Natural killer cell (primary cell): Measurements from ENCODE around the gene LRRC58. TPM values are rescaled to one million over a fixed set of nuclear protein-coding genes. Genes with fewer than 3 reads are reported as not detected.

Experiments used
- ATAC-seq, 3 donors: fragments of 150-1000 bp in 2 of 3; fragments of 200-7000 bp in 1 of 3; cut with Tn5 transposase; 1 replicate in 1 of 3; 2 replicates in 2 of 3; pipeline ENCODE4 v1.10.0; 2021; ENCODE audit warnings: mild to moderate bottlenecking in 2 of 3, moderate library complexity in 2 of 3
- DNase-seq, 2 donors: peaks; one replicate each; pipeline versions ENCODE4 v3.0.0 to v3.0.0-alpha.2; 2013 to 2021; ENCODE audit warnings: mixed read lengths in 1 of 2
- H3K27ac ChIP-seq: one replicate; pipeline ENCODE4 v1.5.1; 2013; ENCODE audit warnings: mild to moderate bottlenecking, low read length
- H3K27me3 ChIP-seq: one replicate; pipeline ENCODE4 v1.6.1; 2013; ENCODE audit warnings: low read length; ENCODE audit not compliant: control insufficient read depth, insufficient read depth
- H3K36me3 ChIP-seq: one replicate; pipeline ENCODE4 v1.6.1; 2013; ENCODE audit warnings: low read length; ENCODE audit not compliant: control insufficient read depth, insufficient read depth
- H3K4me1 ChIP-seq: one replicate; pipeline ENCODE4 v1.6.1; 2013; ENCODE audit warnings: low read length; ENCODE audit not compliant: control insufficient read depth, insufficient read depth
- H3K4me3 ChIP-seq: one replicate; pipeline ENCODE4 v1.5.1; 2013; ENCODE audit warnings: low read length
- H3K9me3 ChIP-seq: one replicate; pipeline ENCODE4 v1.6.1; 2013; ENCODE audit warnings: low read length; ENCODE audit not compliant: control insufficient read depth, insufficient read depth
- H3K27ac Mint-ChIP-seq, 2 donors: one replicate each; pipeline ENCODE4 v1.8.0; 2022; ENCODE audit warnings: mild to moderate bottlenecking in 2 of 2, mixed read lengths in 2 of 2, moderate library complexity in 1 of 2
- H3K27me3 Mint-ChIP-seq, 2 donors: one replicate each; pipeline ENCODE4 v1.8.0; 2022; ENCODE audit warnings: low read depth in 2 of 2, mixed read lengths in 2 of 2
- H3K36me3 Mint-ChIP-seq: one replicate; pipeline ENCODE4 v1.8.0; 2022; ENCODE audit warnings: mixed read lengths
- H3K4me1 Mint-ChIP-seq, 2 donors: one replicate each; pipeline ENCODE4 v1.8.0; 2022; ENCODE audit warnings: mixed read lengths in 2 of 2
- H3K4me3 Mint-ChIP-seq: one replicate; pipeline ENCODE4 v1.8.0; 2022; ENCODE audit warnings: mild to moderate bottlenecking, moderate library complexity, mixed read lengths
- H3K9me3 Mint-ChIP-seq, 2 donors: one replicate each; pipeline ENCODE4 v1.8.0; 2022; ENCODE audit warnings: mixed read lengths in 2 of 2
- CTCF ChIP-seq: fragments of 200-600 bp; IDR thresholded peaks from one replicate; pipeline ENCODE4 v1.8.0; 2022; ENCODE audit warnings: antibody characterized with exemption
- WGBS: methylation state at CpG from one replicate; pipeline ENCODE4 v1.1.7; 2013; ENCODE audit warnings: missing lambda C conversion rate; ENCODE audit not compliant: insufficient coverage; 5-methylcytosine and 5-hydroxymethylcytosine counted together
- intact Hi-C: fragments of 100-400 bp; cut with micrococcal nuclease; formaldehyde crosslinking; loops from one replicate; pipeline ENCODE4 v1.14.2; 2022
- total RNA-seq, 4 donors: library from RNA; stranded (reverse); fragments of 120-200 nt in 1 of 4; gene quantifications; one replicate each; pipeline versions ENCODE4 v1.2.3 to v1.2.4, GENCODE V29; 2013 to 2022

Gene LRRC58
- total RNA-seq, 3 donors from 2014 or later (not counting 1 experiment from before 2014, with no cell fraction given), result 17.0 to 21.8 (median 18.2) TPM

DNA sequence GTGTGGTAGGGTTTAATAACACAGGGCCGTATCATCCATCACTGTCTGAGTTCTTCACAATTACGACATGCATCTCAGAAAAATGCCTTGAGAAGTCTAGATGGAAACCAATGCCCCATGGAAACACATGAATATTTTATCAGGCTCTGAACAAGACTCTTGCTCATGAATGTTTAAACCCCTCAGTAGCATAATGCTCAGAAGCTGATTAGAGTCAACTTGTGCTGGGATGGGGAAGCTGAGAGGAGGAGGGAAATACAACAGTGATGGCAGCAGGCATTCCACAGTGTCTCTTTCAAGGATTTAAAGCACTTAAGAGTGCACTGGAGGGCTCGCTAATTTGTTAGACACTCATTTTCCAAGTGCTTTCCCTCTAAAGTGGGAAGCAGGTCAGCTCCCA is 67.9 kb downstream of the LRRC58 start:
- Mint-ChIP-seq H3K36me3 (no peaks in the 10 kb centered on the region), H3K27me3 (peaks cover 37 to 63% of the 10 kb centered on the region in 2 donors), H3K4me1 (no peaks in the 10 kb centered on the region), H3K27ac (no peak overlapping the region), H3K4me3 (no peak overlapping the region), H3K9me3 (no peaks in the 10 kb centered on the region)
- intact Hi-C loops, result no loop called here
- DNase-seq (no peak), ATAC-seq (no peak)
- Histone ChIP-seq H3K27me3 (peaks cover 9% of the 10 kb centered on the region), H3K36me3 (no peaks in the 10 kb centered on the region), H3K9me3 (no peaks in the 10 kb centered on the region), H3K4me3 (no peak overlapping the region), H3K4me1 (peaks cover 3% of the 10 kb centered on the region), H3K27ac (no peak overlapping the region)
- WGBS, result 87% methylated on average over 3 of the region's 3 CpGs
- no peak for TF ChIP-seq CTCF

- no peak overlapping the region for H3K27ac Mint-ChIP-seq
- peaks cover 3% of the 10 kb centered on the region for H3K4me1 ChIP-seq
- no peak overlapping the region for H3K4me3 Mint-ChIP-seq
- H3K27ac ChIP-seq, result no peak overlapping the region
- peaks cover 9% of the 10 kb centered on the region for H3K27me3 ChIP-seq
- no peak for DNase-seq
- H3K4me3 ChIP-seq, result no peak overlapping the region
- no peak for ATAC-seq
- WGBS, result 87% methylated on average over 3 of the region's 3 CpGs
- H3K36me3 Mint-ChIP-seq, result no peaks in the 10 kb centered on the region
- no peak for TF ChIP-seq CTCF
- H3K9me3 ChIP-seq, result no peaks in the 10 kb centered on the region
- intact Hi-C loops, result no loop called here
- H3K4me1 Mint-ChIP-seq, result no peaks in the 10 kb centered on the region
- H3K36me3 ChIP-seq, result no peaks in the 10 kb centered on the region
- peaks cover 37 to 63% of the 10 kb centered on the region in 2 donors for H3K27me3 Mint-ChIP-seq
- no peaks in the 10 kb centered on the region for H3K9me3 Mint-ChIP-seq
Observed at GRCh38 chr3:120280566-120280965, 68.6 kb downstream of the LRRC58 start.

GRCh38 chr3:120280026-120280425 is 69.1 kb downstream of the LRRC58 start:
- intact Hi-C loops, result no loop called here
- Mint-ChIP-seq H3K4me3 (no peak overlapping the region), H3K27me3 (peaks cover 37 to 64% of the 10 kb centered on the region in 2 donors), H3K4me1 (no peaks in the 10 kb centered on the region), H3K27ac (no peak overlapping the region), H3K36me3 (no peaks in the 10 kb centered on the region), H3K9me3 (no peaks in the 10 kb centered on the region)
- no peak for ATAC-seq
- Histone ChIP-seq H3K4me1 (no peaks in the 10 kb centered on the region), H3K27me3 (peaks cover 6% of the 10 kb centered on the region), H3K9me3 (no peaks in the 10 kb centered on the region), H3K27ac (no peak overlapping the region), H3K4me3 (no peak overlapping the region), H3K36me3 (no peaks in the 10 kb centered on the region)
- 79% methylated on average over 1 of the region's 1 CpG for WGBS
- TF ChIP-seq CTCF, result no peak
- DNase-seq, result no peak

GRCh38 chr3:120276767-120277166 is 72.4 kb downstream of the LRRC58 start:
- Histone ChIP-seq H3K9me3 (no peaks in the 10 kb centered on the region), H3K36me3 (no peaks in the 10 kb centered on the region), H3K27me3 (no peaks in the 10 kb centered on the region), H3K27ac (no peak overlapping the region), H3K4me1 (no peaks in the 10 kb centered on the region), H3K4me3 (no peak overlapping the region)
- WGBS, result 73% methylated on average over 2 of the region's 2 CpGs
- Mint-ChIP-seq H3K27me3 (peaks cover 31 to 56% of the 10 kb centered on the region in 2 donors), H3K27ac (no peak overlapping the region), H3K36me3 (no peaks in the 10 kb centered on the region), H3K9me3 (no peaks in the 10 kb centered on the region), H3K4me1 (no peaks in the 10 kb centered on the region), H3K4me3 (no peak overlapping the region)
- DNase-seq (no peak), ATAC-seq (no peak)
- intact Hi-C loops, result no loop called here
- no peak for TF ChIP-seq CTCF
